ENCODE measurements around the gene COL4A3.
"Not testable (repeated sequence)": the region's sequence is repeated elsewhere in the genome, so short reads cannot be mapped to it uniquely, and the experiment has no call there.

COL4A3 gene

GRCh38 chr2:227222292-227222691 lies 57.9 kb downstream of the COL4A3 start:
- DNase-seq (ENCODE audit: low read depth), result no peak

DNA sequence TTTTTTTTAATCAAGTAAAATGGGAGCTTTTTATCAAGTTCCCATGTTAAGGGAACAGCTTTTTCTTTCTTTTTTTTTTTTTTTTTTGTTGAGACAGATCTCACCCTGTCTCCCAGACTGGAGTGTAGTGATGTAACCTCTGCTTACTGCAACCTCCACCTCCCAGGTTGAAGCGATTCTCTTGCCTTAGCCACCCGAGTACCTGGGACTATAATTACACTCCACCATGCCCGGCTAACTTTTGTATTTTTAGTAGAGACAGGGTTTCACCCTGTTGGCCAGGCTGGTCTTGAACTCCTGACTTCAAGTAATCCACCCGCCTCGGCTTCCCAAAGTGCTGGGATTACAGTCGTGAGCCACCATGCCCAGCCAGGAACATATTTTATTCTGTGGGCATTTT lies 61.2 kb downstream of the COL4A3 start:
- H3K4me3 ChIP-seq (ENCODE audit: low read length); DNase-seq (ENCODE audit: low read depth): not testable (repeated sequence)

More at GRCh38 chr2:227222292-227222691, 57.9 kb downstream of the COL4A3 start:
- H3K4me3 ChIP-seq (ENCODE audit: low read length), result no peak overlapping the region
- TF ChIP-seq, protein P1, sequence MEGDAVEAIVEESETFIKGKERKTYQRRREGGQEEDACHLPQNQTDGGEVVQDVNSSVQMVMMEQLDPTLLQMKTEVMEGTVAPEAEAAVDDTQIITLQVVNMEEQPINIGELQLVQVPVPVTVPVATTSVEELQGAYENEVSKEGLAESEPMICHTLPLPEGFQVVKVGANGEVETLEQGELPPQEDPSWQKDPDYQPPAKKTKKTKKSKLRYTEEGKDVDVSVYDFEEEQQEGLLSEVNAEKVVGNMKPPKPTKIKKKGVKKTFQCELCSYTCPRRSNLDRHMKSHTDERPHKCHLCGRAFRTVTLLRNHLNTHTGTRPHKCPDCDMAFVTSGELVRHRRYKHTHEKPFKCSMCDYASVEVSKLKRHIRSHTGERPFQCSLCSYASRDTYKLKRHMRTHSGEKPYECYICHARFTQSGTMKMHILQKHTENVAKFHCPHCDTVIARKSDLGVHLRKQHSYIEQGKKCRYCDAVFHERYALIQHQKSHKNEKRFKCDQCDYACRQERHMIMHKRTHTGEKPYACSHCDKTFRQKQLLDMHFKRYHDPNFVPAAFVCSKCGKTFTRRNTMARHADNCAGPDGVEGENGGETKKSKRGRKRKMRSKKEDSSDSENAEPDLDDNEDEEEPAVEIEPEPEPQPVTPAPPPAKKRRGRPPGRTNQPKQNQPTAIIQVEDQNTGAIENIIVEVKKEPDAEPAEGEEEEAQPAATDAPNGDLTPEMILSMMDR (conservative IDR thresholded peaks at IDR 0.05; ENCODE audit: low read length), result no peak

GRCh38 chr2:227228061-227228667 lies 63.7 kb downstream of the COL4A3 start:
- no peak overlapping the region for H3K4me3 ChIP-seq (ENCODE audit: low read length)
- TF ChIP-seq, protein P1 (conservative IDR thresholded peaks at IDR 0.05; ENCODE audit: low read length), result no peak
- peak; percentile 28 for DNase-seq (ENCODE audit: low read depth)

DNA sequence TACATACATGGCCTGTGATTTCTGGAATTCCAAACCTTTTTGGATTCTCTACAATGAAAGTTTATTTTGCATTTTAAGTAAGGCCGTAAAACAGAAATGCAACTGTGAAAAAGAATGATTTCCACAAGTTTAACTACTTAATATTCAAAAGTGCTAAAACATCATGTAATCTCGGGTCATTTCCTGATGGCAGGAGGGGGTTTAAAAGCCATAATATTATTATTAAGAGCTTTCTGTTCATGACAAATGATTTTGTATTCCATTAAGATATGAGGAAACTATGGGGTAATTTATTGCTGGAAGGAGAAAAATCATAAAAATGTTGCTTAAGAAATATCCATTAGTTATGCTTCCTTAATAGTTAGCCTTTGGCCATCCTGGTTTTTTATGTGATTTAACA lies 65.7 kb downstream of the COL4A3 start:
- H3K4me3 ChIP-seq (ENCODE audit: low read length), result no peak overlapping the region
- no peak for DNase-seq (ENCODE audit: low read depth)
- TF ChIP-seq, protein P1 (conservative IDR thresholded peaks at IDR 0.05; ENCODE audit: low read length), result no peak

GRCh38 chr2:227234429-227234828 lies 70.0 kb downstream of the COL4A3 start:
- no peak overlapping the region for H3K4me3 ChIP-seq (ENCODE audit: low read length)
- TF ChIP-seq, protein P1 (conservative IDR thresholded peaks at IDR 0.05; ENCODE audit: low read length), result no peak
- no peak for DNase-seq (ENCODE audit: low read depth)

DNA sequence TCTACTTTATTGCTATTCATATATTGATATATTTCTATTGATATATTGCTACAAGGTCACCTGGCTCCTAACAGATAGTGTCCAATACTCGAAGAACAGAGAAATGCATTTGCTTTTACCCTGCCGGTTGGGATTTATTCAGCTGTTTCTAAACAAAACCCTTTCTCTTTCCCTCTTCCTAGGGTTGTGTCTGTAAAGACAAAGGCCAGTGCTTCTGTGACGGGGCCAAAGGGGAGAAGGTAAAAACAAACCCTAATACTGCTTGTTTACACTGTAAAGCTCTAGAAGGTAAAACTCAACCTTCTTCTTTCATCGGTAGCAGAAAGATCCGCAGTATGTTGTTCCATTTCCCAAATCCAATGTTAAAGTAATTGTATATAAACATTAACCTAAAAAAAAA lies 73.4 kb downstream of the COL4A3 start:
- TF ChIP-seq, protein P1 (conservative IDR thresholded peaks at IDR 0.05; ENCODE audit: low read length), result no peak
- no peak overlapping the region for H3K4me3 ChIP-seq (ENCODE audit: low read length)
- DNase-seq (ENCODE audit: low read depth), result no peak

GRCh38 chr2:227238238-227239237 lies 74.1 kb downstream of the COL4A3 start:
- peak; percentile 56 for DNase-seq (ENCODE audit: low read depth)
- no peak overlapping the region for H3K4me3 ChIP-seq (ENCODE audit: low read length)
- TF ChIP-seq, protein P1 (conservative IDR thresholded peaks at IDR 0.05; ENCODE audit: low read length), result peak; percentile 100

All from AG10803 (cell line).